Effector CD4-positive, alpha-beta T cell (primary cell): ENCODE measurements around the gene DCHS1.

ENCODE experiments used
- DNase-seq: peaks from one replicate; pipeline ENCODE4 v3.0.0-alpha.2; 2020

Gene DCHS1

GRCh38 chr11:6587360-6587953 lies 68.2 kb downstream of the DCHS1 start:
- DNase-seq, result no peak

- DNase-seq, result no peak
These were observed 68.9 kb downstream of the DCHS1 start for GRCh38 chr11:6586434-6587359.

- DNase-seq, result no peak
These were observed 71.1 kb downstream of the DCHS1 start for GRCh38 chr11:6584528-6584927.

GRCh38 chr11:6583584-6583983 lies 72.0 kb downstream of the DCHS1 start:
- no peak for DNase-seq

GRCh38 chr11:6579681-6580080 lies 75.9 kb downstream of the DCHS1 start:
- DNase-seq, result no peak

- DNase-seq, result no peak
These were observed 77.5 kb downstream of the DCHS1 start for GRCh38 chr11:6578134-6578533.

GRCh38 chr11:6576471-6577373 lies 78.9 kb downstream of the DCHS1 start:
- DNase-seq, result no peak

- DNase-seq, result no peak
These were observed 80.5 kb downstream of the DCHS1 start for GRCh38 chr11:6574816-6575715.

GRCh38 chr11:6572215-6572614 lies 83.4 kb downstream of the DCHS1 start:
- no peak for DNase-seq

- no peak for DNase-seq
These were observed 84.1 kb downstream of the DCHS1 start for GRCh38 chr11:6571434-6572008.
